Spleen (tissue), 11 donors: ENCODE data around the gene OLFML2B. TPM values are rescaled to one million over a fixed set of nuclear protein-coding genes. Genes with fewer than 3 reads are reported as not detected.

Source experiments
- DNase-seq: peaks from one replicate; pipeline ENCODE4 v3.0.0-alpha.2; 2020
- H3K27ac ChIP-seq, 8 donors: fragments of 200-600 bp; sonication (generic) in 7 of 8; 1 replicate in 4 of 8; 2 replicates in 4 of 8; pipeline versions ENCODE4 v1.5.0 to v1.8.0; 2016 to 2021; ENCODE audit warnings: inconsistent platforms in 4 of 8, mild to moderate bottlenecking in 4 of 8, moderate library complexity in 1 of 8
- H3K27me3 ChIP-seq, 7 donors: fragments of 200-600 bp; sonication (generic) in 6 of 7; replicated peaks in 1 of 7; 1 replicate in 4 of 7; 2 replicates in 3 of 7; pipeline versions ENCODE4 v1.5.0 to v1.8.0; 2016 to 2021; ENCODE audit warnings: inconsistent platforms in 3 of 7, mild to moderate bottlenecking in 1 of 7
- H3K36me3 ChIP-seq, 6 donors: fragments of 200-600 bp; sonication (generic) in 5 of 6; 1 replicate in 4 of 6; 2 replicates in 2 of 6; pipeline versions ENCODE4 v1.5.0 to v1.8.0; 2016 to 2021; ENCODE audit warnings: inconsistent platforms in 2 of 6
- H3K4me1 ChIP-seq, 6 donors: fragments of 200-600 bp; sonication (generic) in 5 of 6; 1 replicate in 3 of 6; 2 replicates in 3 of 6; pipeline versions ENCODE4 v1.5.0 to v1.8.0; 2016 to 2021; ENCODE audit warnings: inconsistent platforms in 3 of 6
- H3K4me3 ChIP-seq, 8 donors: fragments of 200-600 bp; sonication (generic) in 7 of 8; 1 replicate in 4 of 8; 2 replicates in 4 of 8; pipeline versions ENCODE4 v1.5.0 to v1.8.0; 2016 to 2021; ENCODE audit warnings: inconsistent platforms in 4 of 8, mild to moderate bottlenecking in 4 of 8, moderate library complexity in 2 of 8
- H3K9me3 ChIP-seq, 8 donors: fragments of 200-600 bp; sonication (generic) in 7 of 8; 1 replicate in 4 of 8; 2 replicates in 4 of 8; pipeline versions ENCODE4 v1.5.0 to v1.8.0; 2016 to 2021; ENCODE audit warnings: inconsistent platforms in 4 of 8
- POLR2A ChIP-seq, 3 donors: fragments of 450-650 bp; IDR thresholded peaks; one replicate each; pipeline ENCODE4 v1.5.1; 2017; ENCODE audit warnings: antibody characterized with exemption in 3 of 3, mild to moderate bottlenecking in 1 of 3
- POLR2AphosphoS5 ChIP-seq, 3 donors: sonication (generic); formaldehyde crosslinking; IDR thresholded peaks; one replicate each; pipeline ENCODE4 v1.5.1; 2017; ENCODE audit warnings: antibody characterized with exemption in 3 of 3
- WGBS, 5 donors: extraction: QIAGEN DNeasy Blood & Tissue Kit in 3 of 5; methylation state at CpG; one replicate each; pipeline versions ENCODE4 v1.1.5 to v1.1.7; 2013 to 2018; 5-methylcytosine and 5-hydroxymethylcytosine counted together
- intact Hi-C: fragments of 100-400 bp; cut with DNase I; formaldehyde crosslinking; loops from one replicate; pipeline ENCODE4 v1.15.0; 2023; ENCODE audit warnings: low total_unique reads
- polyA plus RNA-seq, 3 donors: library from polyadenylated mRNA; stranded (reverse); fragments of 200-250 nt; gene quantifications; one replicate each; pipeline ENCODE4 v1.2.1, GENCODE V29; 2013
- total RNA-seq, 7 donors: library from RNA; depleted of rRNA in 3 of 7; stranded (reverse); fragments of >200 nt in 3 of 7; fragmentation: NEBNext Ultra II Directional in 4 of 7; extraction: Animal tissue kit (Norgen Biotek cat#: 25700) in 4 of 7; gene quantifications; one replicate each; pipeline versions ENCODE4 v1.1.0 to v1.2.1, GENCODE V29; 2016 to 2021
- TF ChIP-seq, protein P1 (sequence below), 11 experiments: fragments of 200-600 bp in 7 of 11; fragments of 450-650 bp in 4 of 11; sonication (generic) in 4 of 11; IDR thresholded peaks in 8 of 11; conservative IDR thresholded peaks in 3 of 11; 1 replicate in 7 of 11; 2 replicates in 4 of 11; pipeline versions ENCODE4 v1.4.0 to v1.8.0; 2016 to 2021; ENCODE audit warnings: antibody characterized with exemption in 11 of 11, inconsistent platforms in 4 of 11, mild to moderate bottlenecking in 1 of 11
- donor health status: healthy with polysubstance abuse.
- donor health status: DM: no; HTN: no; CAD: no; lungs with moderate emphysema.
- donor health status: DM: no; HTN: no; CAD: no.
- donor health status: Bipolar disorder and iron deficiency.
- donor health status: healthy.
- donor health status: DM: no; HTN: no; CAD: no.
- donor health status: DM: yes; HTN: yes; CAD: no.

Gene OLFML2B
- total and polyA plus RNA-seq, 10 donors = 3.0 to 39.7 (median 15.0) TPM

- no peak for DNase-seq
- Histone ChIP-seq H3K9me3 (no peaks in the 10 kb centered on the region), H3K36me3 (peaks cover 0 to 25% (median 0%) of the 10 kb centered on the region in 6 donors), H3K27ac (no peak overlapping the region), H3K4me1 (peaks cover 0 to 38% (median 4%) of the 10 kb centered on the region in 6 donors), H3K27me3 (no peaks in the 10 kb centered on the region), H3K4me3 (no peak overlapping the region)
- intact Hi-C loops = no loop called here
- no peak for TF ChIP-seq POLR2AphosphoS5 (IDR thresholded peaks at IDR 0.05)
- TF ChIP-seq, protein P1, sequence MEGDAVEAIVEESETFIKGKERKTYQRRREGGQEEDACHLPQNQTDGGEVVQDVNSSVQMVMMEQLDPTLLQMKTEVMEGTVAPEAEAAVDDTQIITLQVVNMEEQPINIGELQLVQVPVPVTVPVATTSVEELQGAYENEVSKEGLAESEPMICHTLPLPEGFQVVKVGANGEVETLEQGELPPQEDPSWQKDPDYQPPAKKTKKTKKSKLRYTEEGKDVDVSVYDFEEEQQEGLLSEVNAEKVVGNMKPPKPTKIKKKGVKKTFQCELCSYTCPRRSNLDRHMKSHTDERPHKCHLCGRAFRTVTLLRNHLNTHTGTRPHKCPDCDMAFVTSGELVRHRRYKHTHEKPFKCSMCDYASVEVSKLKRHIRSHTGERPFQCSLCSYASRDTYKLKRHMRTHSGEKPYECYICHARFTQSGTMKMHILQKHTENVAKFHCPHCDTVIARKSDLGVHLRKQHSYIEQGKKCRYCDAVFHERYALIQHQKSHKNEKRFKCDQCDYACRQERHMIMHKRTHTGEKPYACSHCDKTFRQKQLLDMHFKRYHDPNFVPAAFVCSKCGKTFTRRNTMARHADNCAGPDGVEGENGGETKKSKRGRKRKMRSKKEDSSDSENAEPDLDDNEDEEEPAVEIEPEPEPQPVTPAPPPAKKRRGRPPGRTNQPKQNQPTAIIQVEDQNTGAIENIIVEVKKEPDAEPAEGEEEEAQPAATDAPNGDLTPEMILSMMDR (IDR thresholded peaks at IDR 0.05 in 8 of 11, conservative IDR thresholded peaks at IDR 0.05 in 3 of 11) = no peak
- no peak for TF ChIP-seq POLR2A (IDR thresholded peaks at IDR 0.05)
- WGBS, 5 donors = 87 to 93% (median 91%) methylated on average over 3 of the region's 3 CpGs
Observed at GRCh38 chr1:161952607-161953172, 71.0 kb downstream of the OLFML2B start.

GRCh38 chr1:161951646-161952045 is 72.0 kb downstream of the OLFML2B start:
- Histone ChIP-seq H3K4me3 (no peak overlapping the region), H3K27ac (no peak overlapping the region), H3K9me3 (no peaks in the 10 kb centered on the region), H3K36me3 (peaks cover 0 to 20% (median 0%) of the 10 kb centered on the region in 6 donors), H3K27me3 (no peaks in the 10 kb centered on the region), H3K4me1 (peaks cover 0 to 38% (median 4%) of the 10 kb centered on the region in 6 donors)
- DNase-seq = no peak
- WGBS, 5 donors = 89 to 97% (median 94%) methylated on average over 1 of the region's 1 CpG
- intact Hi-C loops = no loop called here
- TF ChIP-seq POLR2A (IDR thresholded peaks at IDR 0.05) = no peak
- TF ChIP-seq POLR2AphosphoS5 (IDR thresholded peaks at IDR 0.05) = no peak
- TF ChIP-seq, protein P1 (IDR thresholded peaks at IDR 0.05 in 8 of 11, conservative IDR thresholded peaks at IDR 0.05 in 3 of 11) = no peak

- no peaks in the 10 kb centered on the region for H3K27me3 ChIP-seq
- H3K4me3 ChIP-seq = no peak overlapping the region
- no peaks in the 10 kb centered on the region for H3K9me3 ChIP-seq
- H3K4me1 ChIP-seq = peaks cover 0 to 38% (median 4%) of the 10 kb centered on the region in 6 donors
- intact Hi-C loops = no loop called here
- WGBS, 5 donors = 95 to 100% (median 98%) methylated on average over 1 of the region's 1 CpG
- H3K36me3 ChIP-seq = peaks cover 0 to 17% (median 0%) of the 10 kb centered on the region in 6 donors
- no peak overlapping the region for H3K27ac ChIP-seq
- TF ChIP-seq, protein P1 (IDR thresholded peaks at IDR 0.05 in 8 of 11, conservative IDR thresholded peaks at IDR 0.05 in 3 of 11) = no peak
- no peak for TF ChIP-seq POLR2A (IDR thresholded peaks at IDR 0.05)
- no peak for TF ChIP-seq POLR2AphosphoS5 (IDR thresholded peaks at IDR 0.05)
- DNase-seq = no peak
Observed at GRCh38 chr1:161950377-161950776, 73.3 kb downstream of the OLFML2B start.

DNA sequence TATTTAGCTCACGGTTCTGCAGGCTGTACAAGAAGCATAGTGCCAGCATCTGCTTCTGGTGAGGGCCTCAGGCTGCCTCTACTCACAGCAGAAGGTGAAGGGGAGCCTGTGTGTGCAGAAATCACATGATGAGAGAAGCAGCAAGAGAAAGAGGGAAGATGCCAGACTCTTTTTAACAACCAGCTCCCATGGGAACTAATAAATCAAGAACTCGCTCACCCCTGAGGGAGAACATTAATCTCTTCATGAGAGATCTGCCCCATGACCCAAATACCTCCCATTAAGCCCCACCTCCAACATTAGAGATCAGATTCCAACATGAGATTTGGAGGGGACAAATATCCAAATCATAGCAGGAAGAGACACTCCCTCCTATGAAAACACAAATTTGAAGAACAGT is 74.1 kb downstream of the OLFML2B start:
- H3K27ac ChIP-seq = no peak overlapping the region
- intact Hi-C loops = no loop called here
- no peak for TF ChIP-seq POLR2A (IDR thresholded peaks at IDR 0.05)
- TF ChIP-seq, protein P1 (IDR thresholded peaks at IDR 0.05 in 8 of 11, conservative IDR thresholded peaks at IDR 0.05 in 3 of 11) = no peak
- no peak for TF ChIP-seq POLR2AphosphoS5 (IDR thresholded peaks at IDR 0.05)
- H3K36me3 ChIP-seq = peaks cover 0 to 21% (median 3%) of the 10 kb centered on the region in 6 donors
- no peak overlapping the region for H3K4me3 ChIP-seq
- no peak for DNase-seq
- H3K9me3 ChIP-seq = no peaks in the 10 kb centered on the region
- H3K27me3 ChIP-seq = no peaks in the 10 kb centered on the region
- peaks cover 0 to 38% (median 4%) of the 10 kb centered on the region in 6 donors for H3K4me1 ChIP-seq
- 80 to 100% (median 91%) methylated on average over 2 of the region's 2 CpGs for WGBS, 5 donors
